Large intestine (tissue), 3 donors: ENCODE results near the gene GRK5. TPM values are rescaled to one million over a fixed set of nuclear protein-coding genes. Genes with fewer than 3 reads are reported as not detected.

Experiments used
- DNase-seq, 2 donors: peaks; one replicate each; pipeline versions ENCODE4 v3.0.0 to v3.0.0-alpha.2; 2013
- H3K27ac ChIP-seq: one replicate; pipeline ENCODE4 v1.5.1; 2013; ENCODE audit warnings: low read length
- H3K27me3 ChIP-seq: 2 replicates; pipeline ENCODE4 v1.6.1; 2013; ENCODE audit warnings: low read length; ENCODE audit not compliant: control insufficient read depth, insufficient read depth
- H3K36me3 ChIP-seq: 2 replicates; pipeline ENCODE4 v1.6.1; 2013; ENCODE audit warnings: low read length; ENCODE audit not compliant: control insufficient read depth, insufficient read depth
- H3K4me1 ChIP-seq: one replicate; pipeline ENCODE4 v1.6.1; 2013; ENCODE audit warnings: low read length; ENCODE audit not compliant: control insufficient read depth, insufficient read depth
- H3K4me3 ChIP-seq: one replicate; pipeline ENCODE4 v1.5.1; 2013; ENCODE audit warnings: low read length
- H3K9me3 ChIP-seq: one replicate; pipeline ENCODE4 v1.6.1; 2013; ENCODE audit warnings: mild to moderate bottlenecking, low read depth, low read length, moderate library complexity; ENCODE audit not compliant: control insufficient read depth
- WGBS: methylation state at CpG from one replicate; pipeline ENCODE4 v1.1.5; 2013; ENCODE audit warnings: low lambda C conversion rate; ENCODE audit not compliant: insufficient coverage; 5-methylcytosine and 5-hydroxymethylcytosine counted together
- polyA plus RNA-seq: library from polyadenylated mRNA; unstranded; fragments of 120-200 nt; gene quantifications from one replicate; pipeline ENCODE4 v1.2.1, GENCODE V29; 2013

GRK5 gene
- polyA plus RNA-seq, 1 donor, result 38.8 TPM

GRCh38 chr10:119312241-119312640, 104.9 kb downstream of the GRK5 start:
- no CpG with 5 or more reads among the region's 5 CpGs for WGBS
- Histone ChIP-seq H3K36me3 (no peaks in the 10 kb centered on the region), H3K4me1 (peaks cover 34% of the 10 kb centered on the region), H3K27me3 (no peaks in the 10 kb centered on the region), H3K4me3 (no peak overlapping the region), H3K9me3 (peaks cover 4% of the 10 kb centered on the region), H3K27ac (no peak overlapping the region)
- DNase-seq, result no peak

- Histone ChIP-seq H3K36me3 (no peaks in the 10 kb centered on the region), H3K27me3 (no peaks in the 10 kb centered on the region), H3K4me1 (peaks cover 42% of the 10 kb centered on the region), H3K4me3 (no peak overlapping the region), H3K9me3 (peaks cover 4% of the 10 kb centered on the region), H3K27ac (no peak overlapping the region)
- DNase-seq, result no peak
- WGBS, result 0% methylated on average over 1 of the region's 1 CpG
Observed at GRCh38 chr10:119313024-119313423, 105.7 kb downstream of the GRK5 start.

DNA sequence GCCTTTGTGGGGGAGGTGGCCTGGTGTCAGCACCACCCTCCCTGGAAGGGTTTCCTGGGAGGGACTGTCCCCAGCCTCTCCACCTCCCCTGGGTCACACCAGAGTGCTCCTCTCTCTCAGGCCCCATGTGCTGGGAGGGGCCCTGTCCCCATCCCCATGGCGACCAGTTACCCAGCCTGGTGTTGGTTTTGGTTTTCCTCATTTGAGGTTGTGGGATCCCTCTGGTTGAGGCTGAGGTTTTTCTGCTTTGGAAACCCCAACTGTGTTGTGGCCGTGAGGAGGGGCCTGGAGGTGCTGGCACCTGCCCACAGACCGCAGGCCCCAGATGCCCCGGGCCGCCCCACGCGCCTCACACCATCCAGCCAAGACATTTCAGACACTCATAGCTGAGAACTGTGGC, 106.3 kb downstream of the GRK5 start:
- peaks cover 48% of the 10 kb centered on the region for H3K4me1 ChIP-seq
- no peaks in the 10 kb centered on the region for H3K36me3 ChIP-seq
- H3K4me3 ChIP-seq, result no peak overlapping the region
- H3K9me3 ChIP-seq, result peaks cover 4% of the 10 kb centered on the region
- WGBS, result no CpG with 5 or more reads among the region's 7 CpGs
- H3K27me3 ChIP-seq, result no peaks in the 10 kb centered on the region
- peak in 1 of 2 donors; percentile 21 for DNase-seq
- H3K27ac ChIP-seq, result no peak overlapping the region

- Histone ChIP-seq H3K4me1 (peaks cover 52% of the 10 kb centered on the region), H3K27ac (no peak overlapping the region)
- WGBS, result no CpG with 5 or more reads among the region's 11 CpGs
Observed at GRCh38 chr10:119314061-119314460, 106.7 kb downstream of the GRK5 start.

DNA sequence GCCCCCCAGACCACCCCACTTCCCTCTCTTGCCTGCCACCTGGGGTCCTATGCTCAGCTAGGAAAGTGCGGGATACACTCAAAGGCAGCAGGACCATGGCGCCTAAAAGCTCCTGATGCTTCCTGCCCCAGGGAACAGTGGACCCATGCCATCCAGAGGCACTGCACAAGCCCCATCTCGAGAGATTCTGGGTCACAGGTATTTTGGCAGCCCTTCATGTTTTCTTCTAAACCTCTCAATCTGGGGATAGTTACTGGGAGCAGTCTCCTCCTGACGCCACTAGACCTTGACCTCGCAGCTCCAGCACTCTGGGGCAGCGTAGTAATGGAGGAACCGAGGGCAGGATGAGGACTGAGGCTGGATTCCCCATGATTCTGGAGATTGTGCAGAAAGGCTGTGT, 107.1 kb downstream of the GRK5 start:
- no peak overlapping the region for H3K4me3 ChIP-seq
- H3K4me1 ChIP-seq, result peaks cover 56% of the 10 kb centered on the region
- no peak for DNase-seq
- no peaks in the 10 kb centered on the region for H3K27me3 ChIP-seq
- WGBS, result no CpG with 5 or more reads among the region's 7 CpGs
- no peak overlapping the region for H3K27ac ChIP-seq
- no peaks in the 10 kb centered on the region for H3K36me3 ChIP-seq
- peaks cover 4% of the 10 kb centered on the region for H3K9me3 ChIP-seq

More at GRCh38 chr10:119314061-119314460, 106.7 kb downstream of the GRK5 start:
- Histone ChIP-seq H3K27me3 (no peaks in the 10 kb centered on the region), H3K9me3 (peaks cover 4% of the 10 kb centered on the region), H3K4me3 (no peak overlapping the region), H3K36me3 (no peaks in the 10 kb centered on the region)
- no peak for DNase-seq

DNA sequence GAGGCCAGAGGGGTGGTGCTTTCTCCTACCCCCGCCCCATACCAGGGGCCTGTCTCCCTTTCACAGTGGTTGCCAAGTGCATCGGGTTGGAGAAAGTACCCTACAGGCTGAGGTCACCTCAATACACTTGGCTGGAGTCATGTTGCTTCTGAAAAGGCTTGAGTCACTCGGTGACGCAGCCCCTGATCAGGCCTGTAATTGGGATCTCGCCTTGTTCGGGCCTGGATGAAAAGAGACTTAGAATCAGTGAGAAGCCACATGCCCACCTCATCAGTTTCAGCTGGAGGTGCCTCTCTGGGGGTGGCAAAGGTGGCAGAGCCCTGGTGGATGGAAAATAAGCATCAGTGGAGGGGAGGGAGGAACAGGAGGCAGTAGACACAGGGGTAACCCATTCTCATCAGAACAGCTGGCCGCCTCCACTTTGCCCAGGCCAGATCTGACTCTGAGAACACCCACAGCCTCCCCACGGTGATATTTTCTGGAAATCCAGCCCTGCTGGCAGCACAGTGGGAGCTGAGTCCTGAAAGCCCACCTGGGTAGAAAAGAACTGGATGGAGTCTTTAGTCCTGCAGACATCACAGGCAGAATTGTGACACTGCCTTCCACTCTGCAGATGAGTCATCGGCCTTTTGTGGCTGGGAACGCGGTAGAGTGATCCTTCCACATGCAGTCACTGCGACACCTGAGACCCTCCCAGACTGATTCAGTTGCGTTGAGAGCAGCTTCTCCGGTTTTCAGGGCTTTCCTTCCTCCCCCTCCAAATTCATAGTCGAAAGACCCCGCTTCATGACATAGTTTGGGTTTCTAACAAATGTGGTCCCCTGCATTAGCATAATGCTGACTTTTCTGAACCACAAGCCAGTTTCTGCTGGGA, 108.0 kb downstream of the GRK5 start:
- H3K9me3 ChIP-seq, result peaks cover 4% of the 10 kb centered on the region
- H3K27me3 ChIP-seq, result no peaks in the 10 kb centered on the region
- H3K4me1 ChIP-seq, result peaks cover 56% of the 10 kb centered on the region
- peak; percentile 57 to 75 for DNase-seq
- H3K27ac ChIP-seq, result peak overlapping the region; percentile 88
- H3K4me3 ChIP-seq, result no peak overlapping the region
- WGBS, result no CpG with 5 or more reads among the region's 16 CpGs
- no peaks in the 10 kb centered on the region for H3K36me3 ChIP-seq

- no peaks in the 10 kb centered on the region for H3K36me3 ChIP-seq
- no peak overlapping the region for H3K4me3 ChIP-seq
- H3K27me3 ChIP-seq, result no peaks in the 10 kb centered on the region
- H3K9me3 ChIP-seq, result peaks cover 4% of the 10 kb centered on the region
- H3K27ac ChIP-seq, result peak overlapping the region; percentile 88
- DNase-seq, result no peak
- no CpG with 5 or more reads among the region's 2 CpGs for WGBS
- H3K4me1 ChIP-seq, result peaks cover 50% of the 10 kb centered on the region
Observed at GRCh38 chr10:119316002-119316358, 108.6 kb downstream of the GRK5 start.

DNA sequence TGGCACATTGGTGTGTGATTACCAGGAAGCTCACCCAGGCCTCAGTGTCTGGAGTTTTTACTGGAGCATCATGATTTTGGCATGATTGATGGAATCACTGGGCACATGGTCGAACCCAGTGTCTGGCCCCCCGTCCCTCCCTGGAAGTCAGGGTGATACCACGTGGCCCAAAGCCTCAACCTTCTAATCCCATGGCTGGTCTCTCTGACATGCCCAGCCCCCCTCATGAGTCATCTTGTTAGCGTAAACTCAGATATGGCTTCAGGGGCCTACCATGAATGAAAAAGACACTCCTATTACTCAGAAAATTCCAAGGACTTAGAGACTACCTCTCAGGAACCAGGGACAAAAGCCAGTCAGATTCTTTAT, 109.3 kb downstream of the GRK5 start:
- WGBS, result no CpG with 5 or more reads among the region's 4 CpGs
- Histone ChIP-seq H3K27me3 (no peaks in the 10 kb centered on the region), H3K4me3 (no peak overlapping the region), H3K4me1 (peaks cover 47% of the 10 kb centered on the region), H3K36me3 (no peaks in the 10 kb centered on the region), H3K27ac (peak overlapping the region; percentile 88), H3K9me3 (peaks cover 4% of the 10 kb centered on the region)
- DNase-seq, result peak in 1 of 2 donors; percentile 66

DNA sequence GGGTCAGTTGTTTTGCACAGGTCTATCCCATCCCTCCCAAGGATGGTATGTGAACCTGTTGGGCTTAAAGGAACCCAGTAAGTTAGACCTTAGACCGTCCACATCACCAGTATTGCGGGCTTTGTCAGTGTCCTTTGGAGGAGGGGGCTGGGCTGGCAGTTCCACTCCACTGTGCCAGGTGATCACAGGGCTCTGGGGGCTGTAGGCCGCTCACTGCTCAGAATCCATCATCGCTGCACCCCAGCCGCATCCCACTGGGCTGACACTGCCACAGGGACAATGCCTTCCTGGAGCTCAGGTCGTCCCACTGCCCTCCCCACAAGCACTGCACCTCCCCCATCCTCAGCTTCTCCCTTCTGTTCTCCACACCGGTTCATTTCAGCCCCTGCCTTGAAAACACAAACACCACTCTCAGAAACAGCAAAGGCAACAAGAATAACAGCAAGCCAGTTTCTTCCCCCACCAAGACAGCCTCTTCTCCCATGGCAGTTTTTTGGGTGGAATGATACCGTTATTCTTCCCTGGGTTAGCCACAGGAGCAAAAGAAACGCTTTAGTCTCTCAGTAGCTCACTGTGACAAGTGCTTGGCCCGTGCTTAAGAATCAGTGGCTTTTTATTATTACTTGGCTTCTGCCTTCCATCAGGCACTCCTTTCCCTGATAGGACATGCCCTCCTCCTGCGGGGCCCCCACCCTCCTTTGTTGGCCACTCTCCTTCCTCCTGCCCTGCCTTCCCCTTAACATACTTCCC, 111.2 kb downstream of the GRK5 start:
- no peak overlapping the region for H3K4me3 ChIP-seq
- H3K4me1 ChIP-seq, result peaks cover 47% of the 10 kb centered on the region
- no peak for DNase-seq
- no peaks in the 10 kb centered on the region for H3K36me3 ChIP-seq
- no peaks in the 10 kb centered on the region for H3K27me3 ChIP-seq
- 67% methylated on average over 2 of the region's 11 CpGs for WGBS
- H3K27ac ChIP-seq, result no peak overlapping the region
- H3K9me3 ChIP-seq, result no peaks in the 10 kb centered on the region

- no CpG with 5 or more reads among the region's 16 CpGs for WGBS
- DNase-seq, result peak in 1 of 2 donors; percentile 41
- H3K27ac ChIP-seq, result no peak overlapping the region
Observed at GRCh38 chr10:119319161-119319919, 112.0 kb downstream of the GRK5 start.

More at GRCh38 chr10:119319161-119319919, 112.0 kb downstream of the GRK5 start:
- H3K9me3 ChIP-seq, result no peaks in the 10 kb centered on the region
- H3K36me3 ChIP-seq, result no peaks in the 10 kb centered on the region
- peaks cover 47% of the 10 kb centered on the region for H3K4me1 ChIP-seq
- H3K27me3 ChIP-seq, result no peaks in the 10 kb centered on the region
- H3K4me3 ChIP-seq, result no peak overlapping the region
